Measurements from ENCODE around the gene EIF4E2.

- TF ChIP-seq POLR2A (IDR thresholded peaks at IDR 0.05) (no peak), CTCF (IDR thresholded peaks at IDR 0.05) (no peak), EP300 (IDR thresholded peaks at IDR 0.05) (no peak), POLR2AphosphoS5 (IDR thresholded peaks at IDR 0.05) (no peak)
Measured at GRCh38 chr2:232611061-232611460, 60.6 kb downstream of the EIF4E2 start.

All from stomach (tissue), 4 donors.